Body of pancreas (tissue), 4 donors: Measurements from ENCODE around the gene PLK2.

Experiments
- POLR2A ChIP-seq, 3 donors: fragments of 450-650 bp; IDR thresholded peaks; one replicate each; pipeline ENCODE4 v1.6.1; 2016; ENCODE audit warnings: antibody characterized with exemption in 3 of 3, mild to moderate bottlenecking in 2 of 3
- TF ChIP-seq, protein P1 (sequence below), 7 experiments: fragments of 450-650 bp in 4 of 7; fragments of 200-600 bp in 3 of 7; sonication (generic) in 3 of 7; IDR thresholded peaks; one replicate each; pipeline ENCODE4 v1.5.1; 2016 to 2019; ENCODE audit warnings: antibody characterized with exemption in 7 of 7

DNA sequence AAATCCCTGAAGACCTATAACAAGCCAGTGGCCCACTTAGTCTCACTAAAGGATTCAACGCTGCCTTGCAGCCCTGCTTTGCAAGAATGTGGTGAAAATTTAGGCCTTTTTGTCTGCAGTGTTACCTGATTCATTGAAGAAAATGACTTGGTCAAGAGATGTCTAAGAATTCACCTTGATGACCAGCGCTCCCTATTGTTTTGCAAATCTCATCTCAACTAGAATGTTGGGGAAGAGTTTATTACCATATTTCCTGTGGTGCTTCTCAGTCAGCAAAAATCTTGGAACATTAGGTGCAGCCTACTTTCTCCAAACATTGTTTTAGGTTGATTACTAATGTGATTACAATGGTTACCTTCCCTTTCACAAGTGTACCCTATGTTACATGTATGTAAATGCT lies 53.5 kb downstream of the PLK2 start:
- TF ChIP-seq POLR2A (IDR thresholded peaks at IDR 0.05): no peak
- TF ChIP-seq, protein P1, sequence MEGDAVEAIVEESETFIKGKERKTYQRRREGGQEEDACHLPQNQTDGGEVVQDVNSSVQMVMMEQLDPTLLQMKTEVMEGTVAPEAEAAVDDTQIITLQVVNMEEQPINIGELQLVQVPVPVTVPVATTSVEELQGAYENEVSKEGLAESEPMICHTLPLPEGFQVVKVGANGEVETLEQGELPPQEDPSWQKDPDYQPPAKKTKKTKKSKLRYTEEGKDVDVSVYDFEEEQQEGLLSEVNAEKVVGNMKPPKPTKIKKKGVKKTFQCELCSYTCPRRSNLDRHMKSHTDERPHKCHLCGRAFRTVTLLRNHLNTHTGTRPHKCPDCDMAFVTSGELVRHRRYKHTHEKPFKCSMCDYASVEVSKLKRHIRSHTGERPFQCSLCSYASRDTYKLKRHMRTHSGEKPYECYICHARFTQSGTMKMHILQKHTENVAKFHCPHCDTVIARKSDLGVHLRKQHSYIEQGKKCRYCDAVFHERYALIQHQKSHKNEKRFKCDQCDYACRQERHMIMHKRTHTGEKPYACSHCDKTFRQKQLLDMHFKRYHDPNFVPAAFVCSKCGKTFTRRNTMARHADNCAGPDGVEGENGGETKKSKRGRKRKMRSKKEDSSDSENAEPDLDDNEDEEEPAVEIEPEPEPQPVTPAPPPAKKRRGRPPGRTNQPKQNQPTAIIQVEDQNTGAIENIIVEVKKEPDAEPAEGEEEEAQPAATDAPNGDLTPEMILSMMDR (IDR thresholded peaks at IDR 0.05): no peak
